GM19239 (cell line): ENCODE data around the gene LRP1.

ENCODE experiments used
- DNase-seq: peaks from one replicate; pipeline ENCODE4 v3.0.0; 2011; ENCODE audit warnings: low spot score; ENCODE audit not compliant: insufficient read length
- FAIRE-seq: peaks from 2 replicates; lab custom pipeline; 2011; peaks lifted over from hg19 to GRCh38; lab: Jason Lieb, UNC

The LRP1 gene

GRCh38 chr12:57216921-57217879 lies 88.9 kb downstream of the LRP1 start:
- no peak for FAIRE-seq
- DNase-seq: no peak

- DNase-seq: no peak
- no peak for FAIRE-seq
These were observed 90.0 kb downstream of the LRP1 start for GRCh38 chr12:57218030-57218853.

GRCh38 chr12:57219205-57219992 lies 91.1 kb downstream of the LRP1 start:
- no peak for DNase-seq
- no peak for FAIRE-seq

- FAIRE-seq (no peak), DNase-seq (no peak)
These were observed 91.9 kb downstream of the LRP1 start for GRCh38 chr12:57219993-57220754.

- DNase-seq (no peak), FAIRE-seq (no peak)
These were observed 92.5 kb downstream of the LRP1 start for GRCh38 chr12:57220770-57221168.

GRCh38 chr12:57221169-57221917 lies 93.1 kb downstream of the LRP1 start:
- FAIRE-seq (no peak), DNase-seq (no peak)

- FAIRE-seq: no peak
- no peak for DNase-seq
These were observed 94.3 kb downstream of the LRP1 start for GRCh38 chr12:57222286-57223190.

GRCh38 chr12:57223191-57224165 lies 95.2 kb downstream of the LRP1 start:
- DNase-seq: no peak
- FAIRE-seq: no peak

- DNase-seq (no peak), FAIRE-seq (no peak)
These were observed 96.1 kb downstream of the LRP1 start for GRCh38 chr12:57224278-57224972.

- DNase-seq (no peak), FAIRE-seq (peak; percentile 39)
These were observed 96.8 kb downstream of the LRP1 start for GRCh38 chr12:57224973-57225679.

GRCh38 chr12:57225680-57226210 lies 97.5 kb downstream of the LRP1 start:
- no peak for FAIRE-seq
- DNase-seq: no peak

- DNase-seq: no peak
These were observed 98.5 kb downstream of the LRP1 start for GRCh38 chr12:57226588-57227314.

GRCh38 chr12:57227315-57228115 lies 99.2 kb downstream of the LRP1 start:
- DNase-seq (no peak), FAIRE-seq (no peak)

More at GRCh38 chr12:57226588-57227314, 98.5 kb downstream of the LRP1 start:
- no peak for FAIRE-seq
